H1 (cell line): ENCODE measurements around the gene SPAG16. TPM values are rescaled to one million over a fixed set of nuclear protein-coding genes. Genes with fewer than 3 reads are reported as not detected.

ENCODE experiments used
- BCL11A ChIP-seq, 2 experiments: IDR thresholded peaks; one replicate each; pipeline ENCODE4 v1.6.1; 2011; ENCODE audit warnings: low read depth in 2 of 2, low read length in 2 of 2, mild to moderate bottlenecking in 2 of 2
- GABPA ChIP-seq: IDR thresholded peaks from 2 replicates; pipeline ENCODE4 v1.6.1; 2011; ENCODE audit warnings: mild to moderate bottlenecking, low read length, moderate library complexity, borderline replicate concordance; ENCODE audit not compliant: insufficient read depth
- RBBP5 ChIP-seq: IDR thresholded peaks from 2 replicates; pipeline ENCODE4 v1.7.1; 2012; ENCODE audit warnings: low read depth, mild to moderate bottlenecking, inconsistent platforms, low read length, moderate library complexity, borderline replicate concordance
- TBP ChIP-seq: IDR thresholded peaks from 2 replicates; pipeline ENCODE4 v1.6.1; 2011; ENCODE audit warnings: low read depth, low read length, improper control_type of control experiment
- polyA plus RNA-seq, 7 experiments: library from polyadenylated mRNA; depleted of rRNA in 3 of 7; stranded (reverse) in 5 of 7; unstranded in 2 of 7; fragments of >200 nt in 5 of 7; fragments of 200-250 nt in 2 of 7; gene quantifications; 1 replicate in 5 of 7; 2 replicates in 1 of 7; 4 replicates in 1 of 7; pipeline versions ENCODE4 v1.2.1 to v1.2.3, GENCODE V29; 2011 to 2013; ENCODE audit warnings: missing spikeins in 2 of 7, mixed read lengths in 2 of 7
- total RNA-seq: library from RNA; stranded (reverse); fragmentation: NEBNext Ultra II Directional; extraction: Animal tissue kit (Norgen Biotek cat#: 25700); gene quantifications from 2 replicates; pipeline ENCODE4 v1.2.1, GENCODE V29; 2021
- TF ChIP-seq, protein P1 (sequence below): fragments of 300-600 bp; sonication (generic); IDR thresholded peaks from 2 replicates; pipeline ENCODE4 v1.7.1; 2012; ENCODE audit warnings: low read length, moderate library complexity, mild to moderate bottlenecking, inconsistent platforms; ENCODE audit not compliant: insufficient replicate concordance

The SPAG16 gene
- total and polyA plus RNA-seq, 2 of the 8 experiments (the other 6 are each of a cell fraction or from before 2014, with no cell fraction given), result 6.0 to 14.9 TPM

DNA sequence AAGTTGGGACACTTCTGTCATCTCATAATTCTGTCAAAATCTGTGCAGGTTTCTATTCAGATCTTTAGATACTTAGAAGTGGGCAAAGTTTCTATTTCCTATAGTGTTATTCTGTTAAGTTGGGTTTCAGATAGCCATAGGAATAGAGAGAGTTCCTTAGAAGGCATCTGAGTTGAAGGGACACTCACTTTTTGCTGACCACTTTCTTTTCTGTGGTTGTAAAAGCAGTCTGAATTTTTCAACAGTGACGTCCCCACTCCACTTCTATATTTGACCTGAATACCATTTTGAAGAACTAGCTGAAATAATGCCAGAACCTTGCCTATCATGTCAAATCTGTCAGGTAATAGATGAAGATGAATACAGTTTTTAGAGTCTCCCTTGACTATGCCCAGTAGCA is 267.3 kb downstream of the SPAG16 start (continued):
- TF ChIP-seq GABPA (no peak), TBP (no peak), BCL11A (IDR thresholded peaks at IDR 0.05; ENCODE audit: low read depth in 2 of 2, low read length in 2 of 2) (no peak), RBBP5 (no peak)
- TF ChIP-seq, protein P1, sequence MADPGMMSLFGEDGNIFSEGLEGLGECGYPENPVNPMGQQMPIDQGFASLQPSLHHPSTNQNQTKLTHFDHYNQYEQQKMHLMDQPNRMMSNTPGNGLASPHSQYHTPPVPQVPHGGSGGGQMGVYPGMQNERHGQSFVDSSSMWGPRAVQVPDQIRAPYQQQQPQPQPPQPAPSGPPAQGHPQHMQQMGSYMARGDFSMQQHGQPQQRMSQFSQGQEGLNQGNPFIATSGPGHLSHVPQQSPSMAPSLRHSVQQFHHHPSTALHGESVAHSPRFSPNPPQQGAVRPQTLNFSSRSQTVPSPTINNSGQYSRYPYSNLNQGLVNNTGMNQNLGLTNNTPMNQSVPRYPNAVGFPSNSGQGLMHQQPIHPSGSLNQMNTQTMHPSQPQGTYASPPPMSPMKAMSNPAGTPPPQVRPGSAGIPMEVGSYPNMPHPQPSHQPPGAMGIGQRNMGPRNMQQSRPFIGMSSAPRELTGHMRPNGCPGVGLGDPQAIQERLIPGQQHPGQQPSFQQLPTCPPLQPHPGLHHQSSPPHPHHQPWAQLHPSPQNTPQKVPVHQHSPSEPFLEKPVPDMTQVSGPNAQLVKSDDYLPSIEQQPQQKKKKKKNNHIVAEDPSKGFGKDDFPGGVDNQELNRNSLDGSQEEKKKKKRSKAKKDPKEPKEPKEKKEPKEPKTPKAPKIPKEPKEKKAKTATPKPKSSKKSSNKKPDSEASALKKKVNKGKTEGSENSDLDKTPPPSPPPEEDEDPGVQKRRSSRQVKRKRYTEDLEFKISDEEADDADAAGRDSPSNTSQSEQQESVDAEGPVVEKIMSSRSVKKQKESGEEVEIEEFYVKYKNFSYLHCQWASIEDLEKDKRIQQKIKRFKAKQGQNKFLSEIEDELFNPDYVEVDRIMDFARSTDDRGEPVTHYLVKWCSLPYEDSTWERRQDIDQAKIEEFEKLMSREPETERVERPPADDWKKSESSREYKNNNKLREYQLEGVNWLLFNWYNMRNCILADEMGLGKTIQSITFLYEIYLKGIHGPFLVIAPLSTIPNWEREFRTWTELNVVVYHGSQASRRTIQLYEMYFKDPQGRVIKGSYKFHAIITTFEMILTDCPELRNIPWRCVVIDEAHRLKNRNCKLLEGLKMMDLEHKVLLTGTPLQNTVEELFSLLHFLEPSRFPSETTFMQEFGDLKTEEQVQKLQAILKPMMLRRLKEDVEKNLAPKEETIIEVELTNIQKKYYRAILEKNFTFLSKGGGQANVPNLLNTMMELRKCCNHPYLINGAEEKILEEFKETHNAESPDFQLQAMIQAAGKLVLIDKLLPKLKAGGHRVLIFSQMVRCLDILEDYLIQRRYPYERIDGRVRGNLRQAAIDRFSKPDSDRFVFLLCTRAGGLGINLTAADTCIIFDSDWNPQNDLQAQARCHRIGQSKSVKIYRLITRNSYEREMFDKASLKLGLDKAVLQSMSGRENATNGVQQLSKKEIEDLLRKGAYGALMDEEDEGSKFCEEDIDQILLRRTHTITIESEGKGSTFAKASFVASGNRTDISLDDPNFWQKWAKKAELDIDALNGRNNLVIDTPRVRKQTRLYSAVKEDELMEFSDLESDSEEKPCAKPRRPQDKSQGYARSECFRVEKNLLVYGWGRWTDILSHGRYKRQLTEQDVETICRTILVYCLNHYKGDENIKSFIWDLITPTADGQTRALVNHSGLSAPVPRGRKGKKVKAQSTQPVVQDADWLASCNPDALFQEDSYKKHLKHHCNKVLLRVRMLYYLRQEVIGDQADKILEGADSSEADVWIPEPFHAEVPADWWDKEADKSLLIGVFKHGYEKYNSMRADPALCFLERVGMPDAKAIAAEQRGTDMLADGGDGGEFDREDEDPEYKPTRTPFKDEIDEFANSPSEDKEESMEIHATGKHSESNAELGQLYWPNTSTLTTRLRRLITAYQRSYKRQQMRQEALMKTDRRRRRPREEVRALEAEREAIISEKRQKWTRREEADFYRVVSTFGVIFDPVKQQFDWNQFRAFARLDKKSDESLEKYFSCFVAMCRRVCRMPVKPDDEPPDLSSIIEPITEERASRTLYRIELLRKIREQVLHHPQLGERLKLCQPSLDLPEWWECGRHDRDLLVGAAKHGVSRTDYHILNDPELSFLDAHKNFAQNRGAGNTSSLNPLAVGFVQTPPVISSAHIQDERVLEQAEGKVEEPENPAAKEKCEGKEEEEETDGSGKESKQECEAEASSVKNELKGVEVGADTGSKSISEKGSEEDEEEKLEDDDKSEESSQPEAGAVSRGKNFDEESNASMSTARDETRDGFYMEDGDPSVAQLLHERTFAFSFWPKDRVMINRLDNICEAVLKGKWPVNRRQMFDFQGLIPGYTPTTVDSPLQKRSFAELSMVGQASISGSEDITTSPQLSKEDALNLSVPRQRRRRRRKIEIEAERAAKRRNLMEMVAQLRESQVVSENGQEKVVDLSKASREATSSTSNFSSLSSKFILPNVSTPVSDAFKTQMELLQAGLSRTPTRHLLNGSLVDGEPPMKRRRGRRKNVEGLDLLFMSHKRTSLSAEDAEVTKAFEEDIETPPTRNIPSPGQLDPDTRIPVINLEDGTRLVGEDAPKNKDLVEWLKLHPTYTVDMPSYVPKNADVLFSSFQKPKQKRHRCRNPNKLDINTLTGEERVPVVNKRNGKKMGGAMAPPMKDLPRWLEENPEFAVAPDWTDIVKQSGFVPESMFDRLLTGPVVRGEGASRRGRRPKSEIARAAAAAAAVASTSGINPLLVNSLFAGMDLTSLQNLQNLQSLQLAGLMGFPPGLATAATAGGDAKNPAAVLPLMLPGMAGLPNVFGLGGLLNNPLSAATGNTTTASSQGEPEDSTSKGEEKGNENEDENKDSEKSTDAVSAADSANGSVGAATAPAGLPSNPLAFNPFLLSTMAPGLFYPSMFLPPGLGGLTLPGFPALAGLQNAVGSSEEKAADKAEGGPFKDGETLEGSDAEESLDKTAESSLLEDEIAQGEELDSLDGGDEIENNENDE, result no peak
